H9 (cell line): Measurements from ENCODE around the gene ARHGAP1. TPM values are rescaled to one million over a fixed set of nuclear protein-coding genes. Genes with fewer than 3 reads are reported as not detected.

ENCODE experiments used
- DNase-seq: peaks from one replicate; pipeline ENCODE4 v3.0.0-alpha.2; 2017
- H2AFZ ChIP-seq: one replicate; pipeline ENCODE4 v1.6.1; 2013; ENCODE audit warnings: mild to moderate bottlenecking, low read length, control low read depth, moderate library complexity
- H2AK5ac ChIP-seq: 2 replicates; pipeline ENCODE4 v1.6.1; 2013; ENCODE audit warnings: low read length, control low read depth, mixed read lengths; ENCODE audit not compliant: insufficient read length
- H2BK120ac ChIP-seq: one replicate; pipeline ENCODE4 v1.6.1; 2013; ENCODE audit warnings: low read depth, mild to moderate bottlenecking, low read length, control low read depth, inconsistent platforms; ENCODE audit not compliant: poor library complexity, severe bottlenecking
- H2BK12ac ChIP-seq: 2 replicates; pipeline ENCODE4 v1.6.1; 2013; ENCODE audit warnings: low read length, control low read depth, mixed read lengths, low read depth; ENCODE audit not compliant: insufficient read length
- H2BK15ac ChIP-seq: 2 replicates; pipeline ENCODE4 v1.6.1; 2013; ENCODE audit warnings: low read depth, low read length, control low read depth
- H2BK20ac ChIP-seq: one replicate; pipeline ENCODE4 v1.6.1; 2013; ENCODE audit warnings: low read depth, mild to moderate bottlenecking, low read length, control low read depth, inconsistent platforms; ENCODE audit not compliant: poor library complexity, severe bottlenecking
- H2BK5ac ChIP-seq: 2 replicates; pipeline ENCODE4 v1.6.1; 2013; ENCODE audit warnings: low read length, control low read depth, mixed read lengths; ENCODE audit not compliant: insufficient read length
- H3K14ac ChIP-seq: 2 replicates; pipeline ENCODE4 v1.6.1; 2013; ENCODE audit warnings: low read length, control low read depth; ENCODE audit not compliant: insufficient read depth
- H3K18ac ChIP-seq: 2 replicates; pipeline ENCODE4 v1.6.1; 2013; ENCODE audit warnings: low read depth, mild to moderate bottlenecking, mixed read lengths, low read length, control low read depth; ENCODE audit not compliant: insufficient read length
- H3K23ac ChIP-seq: 2 replicates; pipeline ENCODE4 v1.6.1; 2013; ENCODE audit warnings: low read length, control low read depth, mixed read lengths, low read depth; ENCODE audit not compliant: insufficient read length
- H3K23me2 ChIP-seq: 2 replicates; pipeline ENCODE4 v1.6.1; 2013; ENCODE audit warnings: low read depth, mild to moderate bottlenecking, mixed read lengths, low read length, control low read depth; ENCODE audit not compliant: insufficient read length, poor library complexity, severe bottlenecking
- H3K27ac ChIP-seq: 2 replicates; pipeline ENCODE4 v1.5.1; 2013; ENCODE audit warnings: low read length, control low read depth, mixed read lengths, low read depth; ENCODE audit not compliant: insufficient read length
- H3K27me3 ChIP-seq: 2 replicates; pipeline ENCODE4 v1.6.1; 2013; ENCODE audit warnings: low read length, control low read depth, inconsistent platforms; ENCODE audit not compliant: insufficient read depth
- H3K4ac ChIP-seq: 2 replicates; pipeline ENCODE4 v1.6.1; 2013; ENCODE audit warnings: low read depth, mild to moderate bottlenecking, control low read depth, inconsistent platforms, low read length, moderate library complexity
- H3K4me1 ChIP-seq: 2 replicates; pipeline ENCODE4 v1.6.1; 2013; ENCODE audit warnings: low read length, control low read depth, inconsistent platforms; ENCODE audit not compliant: insufficient read depth
- H3K4me2 ChIP-seq: 2 replicates; pipeline ENCODE4 v1.6.1; 2013; ENCODE audit warnings: low read length, control low read depth, mixed read lengths; ENCODE audit not compliant: insufficient read length, insufficient read depth
- H3K56ac ChIP-seq: 2 replicates; pipeline ENCODE4 v1.6.1; 2013; ENCODE audit warnings: low read depth, mild to moderate bottlenecking, mixed read lengths, low read length, control low read depth; ENCODE audit not compliant: insufficient read length
- H3K79me1 ChIP-seq: 2 replicates; pipeline ENCODE4 v1.6.1; 2013; ENCODE audit warnings: low read depth, mild to moderate bottlenecking, moderate library complexity, low read length, control low read depth, inconsistent platforms; ENCODE audit not compliant: insufficient read depth, poor library complexity, severe bottlenecking
- H3K79me2 ChIP-seq: 2 replicates; pipeline ENCODE4 v1.6.1; 2013; ENCODE audit warnings: low read length, control low read depth, inconsistent platforms; ENCODE audit not compliant: insufficient read depth
- H3K9ac ChIP-seq: 2 replicates; pipeline ENCODE4 v1.6.1; 2013; ENCODE audit warnings: low read length, control low read depth, mixed read lengths; ENCODE audit not compliant: insufficient read length; ENCODE audit errors: extremely low read depth
- H3K9me3 ChIP-seq: one replicate; pipeline ENCODE4 v1.6.1; 2013; ENCODE audit warnings: low read depth, low read length, inconsistent platforms; ENCODE audit not compliant: control insufficient read depth
- H3T11ph ChIP-seq: one replicate; pipeline ENCODE4 v1.6.1; 2013; ENCODE audit warnings: mild to moderate bottlenecking, low read length, control low read depth, inconsistent platforms
- H4K20me1 ChIP-seq: one replicate; pipeline ENCODE4 v1.6.1; 2013; ENCODE audit not compliant: control insufficient read depth, insufficient read length, insufficient read depth
- H4K5ac ChIP-seq: 2 replicates; pipeline ENCODE4 v1.6.1; 2013; ENCODE audit warnings: low read depth, mild to moderate bottlenecking, mixed read lengths, low read length, control low read depth; ENCODE audit not compliant: insufficient read length
- H4K8ac ChIP-seq: replicated peaks from 2 replicates; pipeline ENCODE4 v1.6.1; 2013; ENCODE audit warnings: low read length, control low read depth, mixed read lengths, low read depth; ENCODE audit not compliant: insufficient read length
- H4K91ac ChIP-seq: 2 replicates; pipeline ENCODE4 v1.6.1; 2013; ENCODE audit warnings: low read depth, mild to moderate bottlenecking, moderate library complexity, mixed read lengths, low read length, control low read depth; ENCODE audit not compliant: insufficient read length
- H3K27ac Mint-ChIP-seq, 3 experiments: 2 replicates in 2 of 3; 3 replicates in 1 of 3; pipeline ENCODE4 v1.8.0; 2020 to 2021; ENCODE audit warnings: mixed read lengths in 3 of 3, mild to moderate bottlenecking in 1 of 3, moderate library complexity in 1 of 3
- H3K27me3 Mint-ChIP-seq: 2 replicates; pipeline ENCODE4 v1.8.0; 2021; ENCODE audit warnings: low read depth, mild to moderate bottlenecking, moderate library complexity, mixed read lengths
- H3K36me3 Mint-ChIP-seq, 3 experiments: 2 replicates in 2 of 3; 3 replicates in 1 of 3; pipeline ENCODE4 v1.8.0; 2020 to 2021; ENCODE audit warnings: low read depth in 3 of 3, mixed read lengths in 3 of 3; ENCODE audit not compliant: insufficient read depth in 1 of 3
- H3K4me1 Mint-ChIP-seq, 2 experiments: 2 replicates each; pipeline ENCODE4 v1.8.0; 2020; ENCODE audit warnings: mixed read lengths in 2 of 2
- H3K4me3 Mint-ChIP-seq, 2 experiments: 2 replicates in 1 of 2; 3 replicates in 1 of 2; pipeline ENCODE4 v1.8.0; 2020 to 2021; ENCODE audit warnings: mild to moderate bottlenecking in 2 of 2, mixed read lengths in 2 of 2, moderate library complexity in 1 of 2
- H3K9me3 Mint-ChIP-seq, 2 experiments: 2 replicates in 1 of 2; 3 replicates in 1 of 2; pipeline ENCODE4 v1.8.0; 2020; ENCODE audit warnings: mild to moderate bottlenecking in 2 of 2, mixed read lengths in 2 of 2, moderate library complexity in 1 of 2
- WGBS: extraction: QIAGEN DNeasy Blood & Tissue Kit; methylation state at CpG from one replicate; pipeline ENCODE4 v1.1.7; 2013; ENCODE audit warnings: missing lambda C conversion rate, low lambda C conversion rate, mixed read lengths; ENCODE audit not compliant: insufficient read length; ENCODE audit errors: extremely low coverage; 5-methylcytosine and 5-hydroxymethylcytosine counted together
- total RNA-seq: library from RNA; stranded (reverse); gene quantifications from 2 replicates; pipeline ENCODE4 v1.2.1, GENCODE V29; 2021
- TF ChIP-seq, protein P1 (sequence below): fragments of 200-600 bp; sonication (generic); conservative IDR thresholded peaks from 3 replicates; pipeline ENCODE4 v1.8.0; 2021; ENCODE audit warnings: antibody characterized with exemption, mild to moderate bottlenecking

The ARHGAP1 gene
- total RNA-seq, 1 experiment from 2014 or later = 45.3 TPM

GRCh38 chr11:46667043-46667481 lies 33.4 kb downstream of the ARHGAP1 start:
- Histone ChIP-seq H3K14ac (no peak overlapping the region), H2BK20ac (no peak overlapping the region)
- H3K36me3 Mint-ChIP-seq = peaks cover 15 to 76% (median 75%) of the 10 kb centered on the region in 3 experiments; a peak in 6 of 7 replicates

More at GRCh38 chr11:46667043-46667481, 33.4 kb downstream of the ARHGAP1 start:
- H3K9me3 Mint-ChIP-seq = no peaks in the 10 kb centered on the region
- no peaks in the 10 kb centered on the region for H3K79me1 ChIP-seq
- no peaks in the 10 kb centered on the region for H3K79me2 ChIP-seq
- H2AFZ ChIP-seq = no peak overlapping the region
- no peaks in the 10 kb centered on the region for H4K20me1 ChIP-seq
- no peaks in the 10 kb centered on the region for H3K27me3 ChIP-seq
- TF ChIP-seq, protein P1, sequence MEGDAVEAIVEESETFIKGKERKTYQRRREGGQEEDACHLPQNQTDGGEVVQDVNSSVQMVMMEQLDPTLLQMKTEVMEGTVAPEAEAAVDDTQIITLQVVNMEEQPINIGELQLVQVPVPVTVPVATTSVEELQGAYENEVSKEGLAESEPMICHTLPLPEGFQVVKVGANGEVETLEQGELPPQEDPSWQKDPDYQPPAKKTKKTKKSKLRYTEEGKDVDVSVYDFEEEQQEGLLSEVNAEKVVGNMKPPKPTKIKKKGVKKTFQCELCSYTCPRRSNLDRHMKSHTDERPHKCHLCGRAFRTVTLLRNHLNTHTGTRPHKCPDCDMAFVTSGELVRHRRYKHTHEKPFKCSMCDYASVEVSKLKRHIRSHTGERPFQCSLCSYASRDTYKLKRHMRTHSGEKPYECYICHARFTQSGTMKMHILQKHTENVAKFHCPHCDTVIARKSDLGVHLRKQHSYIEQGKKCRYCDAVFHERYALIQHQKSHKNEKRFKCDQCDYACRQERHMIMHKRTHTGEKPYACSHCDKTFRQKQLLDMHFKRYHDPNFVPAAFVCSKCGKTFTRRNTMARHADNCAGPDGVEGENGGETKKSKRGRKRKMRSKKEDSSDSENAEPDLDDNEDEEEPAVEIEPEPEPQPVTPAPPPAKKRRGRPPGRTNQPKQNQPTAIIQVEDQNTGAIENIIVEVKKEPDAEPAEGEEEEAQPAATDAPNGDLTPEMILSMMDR = no peak
- no peak overlapping the region for H3K27ac ChIP-seq
- H3K4me1 ChIP-seq = no peaks in the 10 kb centered on the region
- no peak overlapping the region for H3K4ac ChIP-seq
- H2BK12ac ChIP-seq = no peak overlapping the region
- H4K5ac ChIP-seq = no peak overlapping the region
- no peak overlapping the region for H3K56ac ChIP-seq
- no peak overlapping the region for H3K23ac ChIP-seq
- no peaks in the 10 kb centered on the region for H3K4me1 Mint-ChIP-seq
- H3K9ac ChIP-seq = no peak overlapping the region
- no peaks in the 10 kb centered on the region for H3K23me2 ChIP-seq
- WGBS = no CpG with 5 or more reads among the region's 2 CpGs
- no peak overlapping the region for H3K4me2 ChIP-seq
- H3K9me3 ChIP-seq = no peaks in the 10 kb centered on the region
- DNase-seq = no peak
- 0 out of 7 replicates have a peak overlapping the region, but pooled peaks of 1 of the 3 experiments have one; percentile 29 for H3K27ac Mint-ChIP-seq
- no peak overlapping the region for H3K4me3 Mint-ChIP-seq
- H4K91ac ChIP-seq = no peak overlapping the region
- no peak overlapping the region for H2BK15ac ChIP-seq
- no peak overlapping the region for H2BK5ac ChIP-seq
- H4K8ac ChIP-seq = no peak overlapping the region
- H3K27me3 Mint-ChIP-seq = no peaks in the 10 kb centered on the region
- no peak overlapping the region for H2AK5ac ChIP-seq
- no peak overlapping the region for H3T11ph ChIP-seq
- no peak overlapping the region for H2BK120ac ChIP-seq
- no peak overlapping the region for H3K18ac ChIP-seq
